Mesenchymal stem cell (in vitro differentiated cells and primary cell): ENCODE data around the gene FIS1.

Experiments used
- DNase-seq: peaks from one replicate; pipeline ENCODE4 v3.0.0-alpha.2; 2013
- H2AFZ ChIP-seq: one replicate; pipeline ENCODE4 v1.6.1; 2013; ENCODE audit warnings: low read depth, mild to moderate bottlenecking, control low read depth, inconsistent platforms, low read length, moderate library complexity
- H2AK5ac ChIP-seq: 2 replicates; pipeline ENCODE4 v1.6.1; 2013; ENCODE audit warnings: low read length, moderate library complexity, mild to moderate bottlenecking, inconsistent platforms; ENCODE audit not compliant: severe bottlenecking
- H2BK120ac ChIP-seq: one replicate; pipeline ENCODE4 v1.6.1; 2013; ENCODE audit warnings: low read depth, mild to moderate bottlenecking, inconsistent platforms, low read length, moderate library complexity
- H2BK12ac ChIP-seq, 2 experiments: one replicate each; pipeline ENCODE4 v1.6.1; 2013; ENCODE audit warnings: inconsistent platforms in 2 of 2, low read length in 2 of 2, mild to moderate bottlenecking in 2 of 2, moderate library complexity in 2 of 2, control low read depth in 1 of 2
- H2BK15ac ChIP-seq: one replicate; pipeline ENCODE4 v1.6.1; 2013; ENCODE audit warnings: mild to moderate bottlenecking, low read depth, inconsistent platforms; ENCODE audit not compliant: poor library complexity, severe bottlenecking
- H2BK5ac ChIP-seq: 2 replicates; pipeline ENCODE4 v1.6.1; 2013; ENCODE audit warnings: low read depth, mild to moderate bottlenecking, low read length, control low read depth, inconsistent platforms; ENCODE audit not compliant: poor library complexity, severe bottlenecking
- H3K14ac ChIP-seq, 2 experiments: one replicate each; pipeline ENCODE4 v1.6.1; 2013; ENCODE audit warnings: inconsistent platforms in 2 of 2, low read length in 2 of 2, control low read depth in 1 of 2, mild to moderate bottlenecking in 1 of 2, moderate library complexity in 1 of 2
- H3K18ac ChIP-seq, 2 experiments: one replicate each; pipeline ENCODE4 v1.6.1; 2013; ENCODE audit warnings: inconsistent platforms in 2 of 2, low read length in 2 of 2, control low read depth in 1 of 2, low read depth in 1 of 2, mild to moderate bottlenecking in 1 of 2
- H3K23ac ChIP-seq, 2 experiments: one replicate each; pipeline ENCODE4 v1.6.1; 2013; ENCODE audit warnings: inconsistent platforms in 2 of 2, low read length in 2 of 2, mild to moderate bottlenecking in 2 of 2, moderate library complexity in 2 of 2, control low read depth in 1 of 2
- H3K27ac ChIP-seq: 2 replicates; pipeline ENCODE4 v1.5.1; 2013; ENCODE audit warnings: mild to moderate bottlenecking, moderate library complexity, low read length, control low read depth, inconsistent platforms; ENCODE audit not compliant: poor library complexity, severe bottlenecking
- H3K27me3 ChIP-seq, 2 experiments: 2 replicates each; pipeline versions ENCODE4 v1.6.1 to v1.7.0; 2013; ENCODE audit warnings: low read length in 2 of 2, mild to moderate bottlenecking in 2 of 2, moderate library complexity in 2 of 2, control low read depth in 1 of 2, inconsistent platforms in 1 of 2; ENCODE audit not compliant: control insufficient read depth in 1 of 2, insufficient read depth in 1 of 2
- H3K36me3 ChIP-seq, 2 experiments: 2 replicates each; pipeline versions ENCODE4 v1.6.1 to v1.7.0; 2013; ENCODE audit warnings: low read length in 2 of 2, control low read depth in 1 of 2, inconsistent platforms in 1 of 2, low read depth in 1 of 2, mild to moderate bottlenecking in 1 of 2; ENCODE audit not compliant: insufficient read depth in 2 of 2, control insufficient read depth in 1 of 2
- H3K4ac ChIP-seq, 2 experiments: one replicate each; pipeline ENCODE4 v1.6.1; 2013; ENCODE audit warnings: inconsistent platforms in 2 of 2, low read length in 2 of 2, mild to moderate bottlenecking in 2 of 2, moderate library complexity in 2 of 2, control low read depth in 1 of 2, low read depth in 1 of 2
- H3K4me1 ChIP-seq: 2 replicates; pipeline ENCODE4 v1.6.1; 2013; ENCODE audit warnings: low read depth, low read length, control low read depth; ENCODE audit not compliant: control insufficient read depth, insufficient read depth
- H3K4me2 ChIP-seq: 2 replicates; pipeline ENCODE4 v1.6.1; 2013; ENCODE audit warnings: low read length, mild to moderate bottlenecking, inconsistent platforms; ENCODE audit not compliant: poor library complexity, severe bottlenecking
- H3K4me3 ChIP-seq, 2 experiments: 2 replicates each; pipeline versions ENCODE4 v1.5.1 to v1.7.0; 2013; ENCODE audit warnings: low read length in 2 of 2, mild to moderate bottlenecking in 2 of 2, control low read depth in 1 of 2, low read depth in 1 of 2; ENCODE audit not compliant: insufficient read depth in 1 of 2
- H3K79me1 ChIP-seq: replicated peaks from 2 replicates; pipeline ENCODE4 v1.6.1; 2013; ENCODE audit warnings: mild to moderate bottlenecking, control low read depth, low read length, inconsistent platforms; ENCODE audit not compliant: poor library complexity, severe bottlenecking
- H3K9ac ChIP-seq: 2 replicates; pipeline ENCODE4 v1.7.0; 2013; ENCODE audit warnings: mild to moderate bottlenecking, low read length, moderate library complexity
- H3K9me3 ChIP-seq: 2 replicates; pipeline ENCODE4 v1.7.0; 2013; ENCODE audit warnings: mild to moderate bottlenecking, low read length; ENCODE audit not compliant: control insufficient read depth
- H4K8ac ChIP-seq: one replicate; pipeline ENCODE4 v1.6.1; 2013; ENCODE audit warnings: inconsistent platforms, mild to moderate bottlenecking, low read length, moderate library complexity
- H4K91ac ChIP-seq: one replicate; pipeline ENCODE4 v1.6.1; 2013; ENCODE audit warnings: mild to moderate bottlenecking, low read length, inconsistent platforms
- WGBS: methylation state at CpG from one replicate; pipeline ENCODE4 v1.1.7; 2013; ENCODE audit warnings: mixed read lengths; 5-methylcytosine and 5-hydroxymethylcytosine counted together

The FIS1 gene

GRCh38 chr7:101223528-101223927 is 21.4 kb downstream of the FIS1 start:
- Histone ChIP-seq H2AK5ac (no peak overlapping the region), H3K27ac (no peak overlapping the region), H2AFZ (no peak overlapping the region), H2BK120ac (no peak overlapping the region), H3K79me1 (peaks cover 28% of the 10 kb centered on the region), H2BK5ac (no peak overlapping the region), H3K18ac (no peak overlapping the region), H3K4me1 (peaks cover 11% of the 10 kb centered on the region), H3K27me3 (no peaks in the 10 kb centered on the region), H2BK15ac (no peak overlapping the region), H3K14ac (no peak overlapping the region), H4K91ac (no peak overlapping the region), H3K23ac (no peak overlapping the region), H3K4me2 (no peak overlapping the region), H3K4ac (no peak overlapping the region), H3K36me3 (peaks cover 48 to 54% of the 10 kb centered on the region in 2 experiments), H2BK12ac (no peak overlapping the region), H3K4me3 (no peak overlapping the region), H4K8ac (no peak overlapping the region), H3K9ac (no peak overlapping the region), H3K9me3 (no peaks in the 10 kb centered on the region)
- 98% methylated on average over 14 of the region's 15 CpGs for WGBS
- no peak for DNase-seq

GRCh38 chr7:101222275-101222830 is 22.5 kb downstream of the FIS1 start:
- H2BK120ac ChIP-seq, result no peak overlapping the region
- no peak overlapping the region for H3K23ac ChIP-seq
- no peaks in the 10 kb centered on the region for H3K27me3 ChIP-seq
- H3K14ac ChIP-seq, result no peak overlapping the region
- peaks cover 11% of the 10 kb centered on the region for H3K4me1 ChIP-seq
- H2AFZ ChIP-seq, result no peak overlapping the region
- no peak overlapping the region for H3K27ac ChIP-seq
- no peak overlapping the region for H2BK15ac ChIP-seq
- DNase-seq, result no peak
- no peak overlapping the region for H2AK5ac ChIP-seq
- no peaks in the 10 kb centered on the region for H3K9me3 ChIP-seq
- no peak overlapping the region for H4K8ac ChIP-seq
- H3K9ac ChIP-seq, result no peak overlapping the region
- peaks cover 30% of the 10 kb centered on the region for H3K79me1 ChIP-seq
- H4K91ac ChIP-seq, result peak overlapping the region; percentile 44
- no peak overlapping the region for H3K4ac ChIP-seq
- whole genome bisulfite sequencing, result 95% methylated on average over 27 of the region's 27 CpGs
- H2BK5ac ChIP-seq, result no peak overlapping the region
- no peak overlapping the region for H3K18ac ChIP-seq
- H3K4me2 ChIP-seq, result no peak overlapping the region
- H3K4me3 ChIP-seq, result no peak overlapping the region
- H3K36me3 ChIP-seq, result peaks cover 43 to 46% of the 10 kb centered on the region in 2 experiments
- H2BK12ac ChIP-seq, result no peak overlapping the region

GRCh38 chr7:101220295-101220694 is 24.6 kb downstream of the FIS1 start:
- WGBS, result 94% methylated on average over 5 of the region's 5 CpGs
- H3K14ac ChIP-seq, result no peak overlapping the region

GRCh38 chr7:101218236-101219125 is 26.4 kb downstream of the FIS1 start:
- no peaks in the 10 kb centered on the region for H3K9me3 ChIP-seq
- H3K4me1 ChIP-seq, result peaks cover 25% of the 10 kb centered on the region
- peak overlapping the region; percentile 58 for H3K27ac ChIP-seq
- H3K9ac ChIP-seq, result peak overlapping the region; percentile 95
- H3K14ac ChIP-seq, result no peak overlapping the region
- peak overlapping the region; percentile 15 for H2AFZ ChIP-seq
- H4K8ac ChIP-seq, result peak overlapping the region; percentile 70
- peak overlapping the region; percentile 52 for H4K91ac ChIP-seq
- no peak overlapping the region for H2BK15ac ChIP-seq
- DNase-seq, result peak; percentile 24
- H3K27me3 ChIP-seq, result no peaks in the 10 kb centered on the region
- H3K23ac ChIP-seq, result no peak overlapping the region
- peak overlapping the region; percentile 82 for H3K4me2 ChIP-seq
- H2BK120ac ChIP-seq, result no peak overlapping the region
- H2BK5ac ChIP-seq, result no peak overlapping the region
- peak overlapping the region in 1 of 2 experiments; percentile 2 for H2BK12ac ChIP-seq
- H2AK5ac ChIP-seq, result peak overlapping the region; percentile 17
- peaks cover 36% of the 10 kb centered on the region for H3K79me1 ChIP-seq
- 22% methylated on average over 24 of the region's 26 CpGs for WGBS
- H3K36me3 ChIP-seq, result peaks cover 34 to 36% of the 10 kb centered on the region in 2 experiments
- H3K18ac ChIP-seq, result no peak overlapping the region
- H3K4ac ChIP-seq, result peak overlapping the region in 1 of 2 experiments; percentile 8
- peak overlapping the region; percentile 63 to 93 for H3K4me3 ChIP-seq

More at GRCh38 chr7:101220295-101220694, 24.6 kb downstream of the FIS1 start:
- no peak for DNase-seq
- Histone ChIP-seq H3K9ac (no peak overlapping the region), H4K8ac (no peak overlapping the region), H4K91ac (no peak overlapping the region), H2BK12ac (no peak overlapping the region), H3K18ac (no peak overlapping the region), H2BK15ac (no peak overlapping the region), H3K79me1 (peaks cover 39% of the 10 kb centered on the region), H3K27ac (no peak overlapping the region), H2BK120ac (no peak overlapping the region), H2AFZ (no peak overlapping the region), H3K27me3 (no peaks in the 10 kb centered on the region), H2AK5ac (no peak overlapping the region), H3K36me3 (peaks cover 39 to 40% of the 10 kb centered on the region in 2 experiments), H3K4ac (no peak overlapping the region), H3K23ac (no peak overlapping the region), H3K4me2 (no peak overlapping the region), H2BK5ac (no peak overlapping the region), H3K4me3 (no peak overlapping the region), H3K9me3 (no peaks in the 10 kb centered on the region), H3K4me1 (peaks cover 22% of the 10 kb centered on the region)
